NCI-H2107 treated with DMSO at 0.1 percent for 48 hours (cell line): ENCODE data around the gene CDR2L.
"Not testable (repeated sequence)": the region's sequence is repeated elsewhere in the genome, so short reads cannot be mapped to it uniquely, and the experiment has no call there.

Experiments used
- DNase-seq: peaks from one replicate; lab custom pipeline; 2025; ENCODE audit not compliant: unreplicated experiment; lab: John Stamatoyannopoulos, UW

CDR2L gene

GRCh38 chr17:75009139-75009724 is 21.8 kb downstream of the CDR2L start:
- DNase-seq: no peak

GRCh38 chr17:75010683-75011400 is 23.4 kb downstream of the CDR2L start:
- DNase-seq: peak; percentile 69

GRCh38 chr17:75011401-75012095 is 24.1 kb downstream of the CDR2L start:
- DNase-seq: peak; percentile 45

GRCh38 chr17:75012096-75012345 is 24.6 kb downstream of the CDR2L start:
- no peak for DNase-seq

- DNase-seq: peak; percentile 60
Measured at GRCh38 chr17:75012346-75013091, 25.1 kb downstream of the CDR2L start, which contains the start of gene MRPL58. TSS of gene MRPL58 (plus strand) at chr17:75012670. CDS start at chr17:75012687, 17 bp downstream.

GRCh38 chr17:75013092-75013559 is 25.7 kb downstream of the CDR2L start:
- no peak for DNase-seq

DNA sequence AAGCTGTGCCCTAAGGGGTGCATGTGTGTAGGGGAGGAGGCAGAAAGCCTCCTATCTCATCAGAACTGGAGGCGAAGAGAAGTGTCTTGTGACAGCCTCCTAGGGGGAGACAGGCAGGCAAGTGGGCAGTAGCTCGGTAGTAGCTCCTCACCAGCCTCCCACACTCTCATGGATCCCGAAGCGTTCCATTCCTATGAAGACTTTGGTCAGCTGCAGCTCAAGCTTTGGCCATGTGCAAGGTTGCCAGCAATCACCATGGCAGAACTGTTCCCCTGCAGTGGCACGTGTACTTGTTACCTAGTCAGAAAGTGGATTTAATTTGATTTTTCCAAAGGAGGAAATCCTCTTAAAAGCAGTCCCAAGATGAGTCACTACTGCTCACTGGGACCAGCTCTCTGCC is 31.7 kb downstream of the CDR2L start:
- DNase-seq: no peak

DNA sequence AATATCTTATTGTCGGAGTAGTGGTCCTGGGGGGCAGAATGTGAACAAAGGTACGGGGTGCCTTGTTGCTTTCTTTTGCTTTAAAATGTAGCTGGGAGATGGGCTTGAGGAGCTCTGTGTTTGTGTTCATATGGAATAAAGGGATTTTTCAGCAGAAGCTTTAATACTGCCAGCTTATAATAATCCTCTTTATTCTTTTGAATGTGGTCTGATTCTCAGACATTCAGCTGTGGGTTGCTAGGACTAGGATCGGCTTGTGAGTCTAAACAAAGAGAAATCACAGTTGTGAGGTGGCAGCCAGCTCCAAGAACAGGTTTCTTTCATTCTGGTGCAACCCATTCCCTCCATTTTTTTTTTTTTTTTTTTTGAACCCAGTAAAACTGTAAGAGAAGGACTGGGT is 32.3 kb downstream of the CDR2L start:
- no peak for DNase-seq

DNA sequence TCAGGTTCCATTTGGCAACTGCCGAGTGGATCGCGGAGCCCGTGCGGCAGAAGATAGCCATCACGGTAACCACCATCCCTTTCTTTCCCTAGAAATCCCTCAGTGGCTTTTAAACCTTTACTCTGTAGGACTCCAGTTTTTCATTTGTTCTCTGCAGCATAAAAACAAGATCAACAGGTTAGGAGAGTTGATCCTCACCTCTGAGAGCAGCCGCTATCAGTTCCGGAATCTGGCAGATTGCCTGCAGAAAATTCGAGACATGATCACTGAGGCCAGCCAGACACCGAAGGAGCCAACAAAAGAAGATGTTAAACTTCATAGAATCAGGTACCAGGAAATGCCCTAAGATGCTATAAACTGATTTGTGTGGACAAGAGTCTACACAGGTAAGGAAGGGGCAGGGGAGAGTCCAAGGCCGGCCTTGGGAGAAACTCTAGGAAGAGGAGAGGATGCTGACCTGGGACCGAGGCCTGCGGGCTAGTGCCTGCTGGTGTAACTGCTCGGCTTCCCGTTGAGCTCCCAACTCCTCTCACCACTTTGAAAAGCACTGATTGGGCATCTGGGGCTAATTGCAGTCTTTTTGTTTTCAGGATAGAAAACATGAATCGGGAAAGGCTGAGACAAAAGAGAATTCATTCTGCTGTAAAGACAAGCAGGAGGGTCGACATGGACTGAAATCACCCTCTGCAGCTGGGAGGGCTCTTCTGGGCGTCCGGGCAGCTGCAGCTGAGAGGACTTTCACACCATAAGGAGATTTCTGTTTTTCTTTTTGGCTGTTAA is 33.1 kb downstream of the CDR2L start:
- no peak for DNase-seq

DNA sequence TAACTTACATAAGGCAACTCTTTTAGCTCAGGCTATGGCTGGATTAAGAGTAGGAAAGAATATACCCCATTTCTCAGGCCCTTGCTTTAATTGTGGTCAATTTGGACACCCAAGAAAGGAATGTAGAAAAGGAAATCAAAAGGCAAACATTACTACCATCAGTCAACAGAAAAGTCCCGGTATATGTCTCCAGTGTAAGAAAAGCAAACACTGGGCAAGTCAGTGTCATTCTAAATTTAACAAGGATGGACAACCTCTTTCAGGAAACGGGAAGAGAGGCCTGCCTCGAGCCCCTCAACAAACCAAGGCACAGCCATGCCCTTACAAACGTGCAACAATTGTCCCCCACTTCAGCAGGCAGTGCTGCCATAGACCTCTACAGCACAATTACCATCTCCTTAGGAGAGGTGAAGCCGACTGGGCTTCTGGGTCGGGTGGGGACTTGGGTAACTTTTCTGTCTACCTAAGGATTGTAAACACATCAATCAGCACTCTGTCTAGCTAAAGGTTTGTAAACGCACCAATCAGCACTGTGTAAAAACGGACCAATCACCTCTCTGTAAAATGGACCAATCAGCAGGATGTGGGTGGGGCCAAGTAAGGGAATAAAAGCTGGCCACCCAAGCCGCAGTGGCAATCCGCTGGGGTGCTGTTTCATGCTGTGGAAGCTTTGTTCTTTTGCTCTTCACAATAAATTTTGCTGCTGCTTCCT is 37.4 kb downstream of the CDR2L start:
- no peak for DNase-seq

GRCh38 chr17:75025398-75025734 is 37.9 kb downstream of the CDR2L start:
- DNase-seq: not testable (repeated sequence)

GRCh38 chr17:75026650-75027049 is 39.2 kb downstream of the CDR2L start:
- DNase-seq: not testable (repeated sequence)

DNA sequence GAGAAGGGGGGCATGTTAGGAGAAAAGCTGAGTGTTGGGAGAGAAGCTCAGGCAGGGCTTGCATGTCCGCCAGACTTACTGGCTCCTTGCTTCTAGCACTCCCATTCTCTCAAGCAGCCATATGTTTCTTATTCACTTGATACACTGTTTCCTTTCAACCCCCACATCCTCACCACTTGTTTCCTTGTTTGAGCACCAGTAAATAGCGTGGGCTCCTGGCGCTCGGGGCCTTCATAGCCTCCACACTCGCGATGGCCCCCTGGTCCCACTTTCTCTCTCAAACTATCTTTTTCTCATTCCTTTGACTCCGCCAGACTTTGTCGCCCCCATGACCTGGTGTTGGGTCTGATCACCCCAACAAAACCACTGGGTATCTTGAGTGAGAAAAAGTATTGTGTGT is 42.7 kb downstream of the CDR2L start:
- DNase-seq: no peak

DNA sequence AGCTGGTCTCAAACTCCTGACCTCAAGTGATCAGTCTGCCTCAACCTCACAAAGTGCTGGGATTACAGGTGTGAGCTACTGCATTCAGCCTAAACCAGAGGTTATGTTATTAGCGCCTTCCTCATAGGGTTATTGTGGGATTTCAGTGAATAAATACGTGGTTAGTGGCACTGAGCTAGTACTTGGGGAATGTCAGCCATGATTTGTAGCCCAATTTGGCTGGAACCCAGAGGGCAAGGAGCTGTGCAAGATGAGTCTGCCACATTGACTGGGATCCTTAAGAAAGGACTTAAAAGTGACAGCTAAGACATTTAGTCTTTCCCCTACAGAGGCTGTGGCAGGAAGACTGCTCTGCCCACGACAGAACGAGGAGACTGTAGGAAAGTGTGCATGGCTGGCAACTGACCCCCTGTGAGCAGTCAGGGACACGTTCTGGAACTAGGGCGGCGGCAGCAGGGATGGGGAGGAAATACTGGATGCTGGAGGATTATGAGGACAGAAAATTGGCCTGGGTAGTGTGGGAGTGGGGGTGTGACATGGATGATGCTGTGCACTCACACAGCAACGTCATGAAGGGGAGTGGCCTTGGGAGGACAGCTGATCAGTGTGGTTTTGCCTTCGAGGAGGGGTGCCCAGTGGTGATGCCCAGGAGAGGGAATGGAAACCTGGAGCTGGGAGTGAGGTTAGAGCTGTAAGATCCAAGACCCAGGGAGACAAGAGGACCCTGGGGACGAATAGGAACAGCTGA is 44.7 kb downstream of the CDR2L start:
- DNase-seq: peak; percentile 82

DNA sequence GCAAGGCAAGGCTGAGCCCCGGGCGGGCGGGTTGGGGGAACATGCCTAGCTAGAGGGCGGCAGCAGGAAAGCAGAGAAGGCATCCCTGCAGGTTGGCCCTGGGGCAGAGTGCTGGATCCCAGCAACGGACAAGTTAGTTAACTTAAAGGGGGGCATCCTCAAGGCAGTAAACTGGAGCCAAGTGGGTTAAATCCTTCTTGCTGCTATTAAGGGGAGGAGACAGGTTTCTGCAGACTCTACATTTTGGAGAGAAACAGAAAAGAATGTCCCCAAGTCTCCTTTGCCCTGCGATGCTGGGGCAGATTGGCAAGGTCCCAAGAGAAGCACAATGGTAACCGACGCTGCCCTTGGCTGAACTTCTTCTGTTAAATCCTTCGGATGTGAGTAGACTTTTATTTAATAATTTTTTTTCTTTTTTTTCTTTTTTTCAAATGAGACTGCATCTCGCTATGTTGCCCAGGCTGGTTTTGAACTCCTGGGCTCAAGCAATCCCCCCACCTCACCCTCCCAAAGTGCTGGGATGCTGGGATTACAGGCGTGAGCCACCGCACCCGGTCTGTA is 45.4 kb downstream of the CDR2L start:
- DNase-seq: no peak

- DNase-seq: peak; percentile 62
Measured at GRCh38 chr17:75033346-75034235, 46.2 kb downstream of the CDR2L start.

- peak; percentile 72 for DNase-seq
Measured at GRCh38 chr17:75034236-75034908, 46.9 kb downstream of the CDR2L start.
